A549 (cell line): ENCODE data around the gene CDH4.

Experiments used
- RNF2 ChIP-seq: fragments of 200-600 bp; sonication (generic); IDR thresholded peaks from 2 replicates; pipeline ENCODE4 v1.6.1; 2016; ENCODE audit warnings: low read depth, mild to moderate bottlenecking, antibody characterized with exemption, moderate library complexity, borderline replicate concordance
- TF ChIP-seq, protein P1 (sequence below): fragments of 200-600 bp; sonication (generic); IDR thresholded peaks from 2 replicates; pipeline ENCODE4 v1.6.1; 2016; ENCODE audit warnings: antibody characterized with exemption, mild to moderate bottlenecking, moderate library complexity

DNA sequence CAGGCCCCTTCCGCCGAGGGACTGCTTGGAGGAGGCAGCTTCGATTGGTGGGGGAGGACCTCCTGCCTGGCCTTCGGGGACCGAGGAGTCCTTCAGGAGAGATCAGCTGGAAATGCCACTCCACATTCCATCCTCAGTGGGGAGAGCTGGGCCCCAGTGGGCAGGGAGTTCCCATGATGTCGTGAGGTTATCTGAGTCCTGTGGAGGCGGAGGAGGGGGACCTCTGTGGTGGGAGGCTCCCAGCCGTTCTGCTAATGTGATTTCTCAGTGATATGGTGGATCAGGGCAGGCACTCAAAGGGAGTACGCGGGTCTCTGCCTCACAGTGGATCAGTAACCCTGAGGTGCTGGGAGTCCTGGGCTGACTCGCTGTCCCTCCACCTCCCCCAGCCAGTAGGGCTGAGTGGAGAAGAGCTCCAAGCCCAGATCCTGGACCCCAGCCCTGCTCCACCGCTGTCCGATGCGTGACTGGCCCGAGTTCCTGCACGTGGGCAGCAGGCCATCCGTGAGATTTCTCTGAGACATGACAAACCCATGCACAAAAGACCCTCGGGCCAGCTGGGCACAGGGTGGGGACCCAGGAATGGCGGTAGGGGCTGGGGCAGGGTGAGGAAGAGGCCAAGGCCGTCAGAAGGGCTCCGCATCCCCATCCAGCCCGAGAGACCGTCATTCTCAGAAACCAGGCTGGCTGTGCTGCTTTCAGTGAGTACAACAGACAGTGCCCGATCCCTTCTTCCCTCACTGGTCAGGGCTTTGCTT is 617.9 kb downstream of the CDH4 start:
- TF ChIP-seq RNF2 = no peak
- TF ChIP-seq, protein P1, sequence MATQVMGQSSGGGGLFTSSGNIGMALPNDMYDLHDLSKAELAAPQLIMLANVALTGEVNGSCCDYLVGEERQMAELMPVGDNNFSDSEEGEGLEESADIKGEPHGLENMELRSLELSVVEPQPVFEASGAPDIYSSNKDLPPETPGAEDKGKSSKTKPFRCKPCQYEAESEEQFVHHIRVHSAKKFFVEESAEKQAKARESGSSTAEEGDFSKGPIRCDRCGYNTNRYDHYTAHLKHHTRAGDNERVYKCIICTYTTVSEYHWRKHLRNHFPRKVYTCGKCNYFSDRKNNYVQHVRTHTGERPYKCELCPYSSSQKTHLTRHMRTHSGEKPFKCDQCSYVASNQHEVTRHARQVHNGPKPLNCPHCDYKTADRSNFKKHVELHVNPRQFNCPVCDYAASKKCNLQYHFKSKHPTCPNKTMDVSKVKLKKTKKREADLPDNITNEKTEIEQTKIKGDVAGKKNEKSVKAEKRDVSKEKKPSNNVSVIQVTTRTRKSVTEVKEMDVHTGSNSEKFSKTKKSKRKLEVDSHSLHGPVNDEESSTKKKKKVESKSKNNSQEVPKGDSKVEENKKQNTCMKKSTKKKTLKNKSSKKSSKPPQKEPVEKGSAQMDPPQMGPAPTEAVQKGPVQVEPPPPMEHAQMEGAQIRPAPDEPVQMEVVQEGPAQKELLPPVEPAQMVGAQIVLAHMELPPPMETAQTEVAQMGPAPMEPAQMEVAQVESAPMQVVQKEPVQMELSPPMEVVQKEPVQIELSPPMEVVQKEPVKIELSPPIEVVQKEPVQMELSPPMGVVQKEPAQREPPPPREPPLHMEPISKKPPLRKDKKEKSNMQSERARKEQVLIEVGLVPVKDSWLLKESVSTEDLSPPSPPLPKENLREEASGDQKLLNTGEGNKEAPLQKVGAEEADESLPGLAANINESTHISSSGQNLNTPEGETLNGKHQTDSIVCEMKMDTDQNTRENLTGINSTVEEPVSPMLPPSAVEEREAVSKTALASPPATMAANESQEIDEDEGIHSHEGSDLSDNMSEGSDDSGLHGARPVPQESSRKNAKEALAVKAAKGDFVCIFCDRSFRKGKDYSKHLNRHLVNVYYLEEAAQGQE = no peak
